Putamen (tissue), 1 donor: Measurements from ENCODE around the gene EXOSC3.
"Not testable (repeated sequence)": the region's sequence is repeated elsewhere in the genome, so short reads cannot be mapped to it uniquely, and the experiment has no call there.

Source experiments
- DNase-seq: peaks from one replicate; pipeline ENCODE4 v3.0.0-alpha.2; 2016; ENCODE audit warnings: low spot score

Gene EXOSC3

GRCh38 chr9:37775216-37775919 is 9.5 kb downstream of the EXOSC3 start:
- DNase-seq = no peak

- DNase-seq = no peak
Measured at GRCh38 chr9:37769995-37770394, 14.9 kb downstream of the EXOSC3 start.

GRCh38 chr9:37769306-37769705 is 15.6 kb downstream of the EXOSC3 start:
- no peak for DNase-seq

GRCh38 chr9:37765263-37765662 is 19.6 kb downstream of the EXOSC3 start:
- not testable (repeated sequence) for DNase-seq

- DNase-seq = no peak
Measured at GRCh38 chr9:37761511-37761910, 23.4 kb downstream of the EXOSC3 start.

GRCh38 chr9:37760416-37761161 is 24.3 kb downstream of the EXOSC3 start:
- DNase-seq = no peak

GRCh38 chr9:37758747-37759146 is 26.1 kb downstream of the EXOSC3 start:
- no peak for DNase-seq

- DNase-seq = peak; percentile 68
Measured at GRCh38 chr9:37753489-37754190, 31.2 kb downstream of the EXOSC3 start, which contains the start of gene TRMT10B. TRMT10B (plus strand) TSS chr9:37753805; CDS start chr9:37761932, 8,127 bp downstream.

GRCh38 chr9:37752642-37753488 is 32.0 kb downstream of the EXOSC3 start:
- no peak for DNase-seq

- DNase-seq = not testable (repeated sequence)
Measured at GRCh38 chr9:37752112-37752511, 32.8 kb downstream of the EXOSC3 start.

- DNase-seq = not testable (repeated sequence)
Measured at GRCh38 chr9:37751704-37752103, 33.2 kb downstream of the EXOSC3 start.

GRCh38 chr9:37751186-37751585 is 33.7 kb downstream of the EXOSC3 start:
- DNase-seq = no peak

GRCh38 chr9:37749129-37749528 is 35.7 kb downstream of the EXOSC3 start:
- no peak for DNase-seq

GRCh38 chr9:37747271-37747753 is 37.6 kb downstream of the EXOSC3 start:
- peak; percentile 53 for DNase-seq

GRCh38 chr9:37746448-37747270 is 38.2 kb downstream of the EXOSC3 start:
- no peak for DNase-seq

GRCh38 chr9:37745970-37746369 is 38.9 kb downstream of the EXOSC3 start:
- no peak for DNase-seq

GRCh38 chr9:37740631-37741328 is 44.1 kb downstream of the EXOSC3 start:
- no peak for DNase-seq

- DNase-seq = no peak
Measured at GRCh38 chr9:37740128-37740527, 44.7 kb downstream of the EXOSC3 start.

GRCh38 chr9:37739222-37739621 is 45.6 kb downstream of the EXOSC3 start:
- DNase-seq = no peak

- no peak for DNase-seq
Measured at GRCh38 chr9:37732952-37733351, 51.9 kb downstream of the EXOSC3 start.
